GM15510 (cell line): ENCODE data around the gene ANKS6.

Source experiments
- POLR2A ChIP-seq: IDR thresholded peaks from 3 replicates; pipeline ENCODE4 v1.6.1; 2011; ENCODE audit warnings: borderline replicate concordance; ENCODE audit not compliant: insufficient read length; ENCODE audit errors: extremely low read depth

Gene ANKS6

GRCh38 chr9:98698856-98699255 is 97.5 kb downstream of the ANKS6 start:
- no peak for TF ChIP-seq POLR2A

- no peak for TF ChIP-seq POLR2A
Observed at GRCh38 chr9:98694943-98695342, 101.4 kb downstream of the ANKS6 start.

- TF ChIP-seq POLR2A = no peak
Observed at GRCh38 chr9:98692392-98692791, 104.0 kb downstream of the ANKS6 start.

- TF ChIP-seq POLR2A = no peak
Observed at GRCh38 chr9:98691890-98692289, 104.5 kb downstream of the ANKS6 start.

- TF ChIP-seq POLR2A = no peak
Observed at GRCh38 chr9:98690686-98691085, 105.7 kb downstream of the ANKS6 start.

GRCh38 chr9:98688710-98689495 is 107.5 kb downstream of the ANKS6 start:
- no peak for TF ChIP-seq POLR2A

- no peak for TF ChIP-seq POLR2A
Observed at GRCh38 chr9:98687911-98688310, 108.4 kb downstream of the ANKS6 start.

- TF ChIP-seq POLR2A = no peak
Observed at GRCh38 chr9:98686961-98687855, 109.1 kb downstream of the ANKS6 start.
